Measurements from ENCODE around the gene SYNC. TPM values are rescaled to one million over a fixed set of nuclear protein-coding genes. Genes with fewer than 3 reads are reported as not detected.

The SYNC gene
- total RNA-seq, 5 donors from 2014 or later (not counting 1 experiment from before 2014, with no cell fraction given): 0.07 TPM; not detected in 4

- Mint-ChIP-seq H3K36me3 (no peaks in the 10 kb centered on the region), H3K9me3 (no peaks in the 10 kb centered on the region), H3K27me3 (peaks cover 6 to 17% of the 10 kb centered on the region in 2 donors), H3K4me3 (no peak overlapping the region), H3K4me1 (no peaks in the 10 kb centered on the region), H3K27ac (no peak overlapping the region)
- peaks cover 0 to 7% of the 10 kb centered on the region in 2 experiments for H3K4me1 ChIP-seq (ENCODE audit: control insufficient read depth in 1 of 2, extremely low read depth in 1 of 2, insufficient read depth in 2 of 2, low read length in 2 of 2)
- no peaks in the 10 kb centered on the region for H3K36me3 ChIP-seq (ENCODE audit: control insufficient read depth in 2 of 2, extremely low read depth in 1 of 2, insufficient read depth in 1 of 2, low read length in 1 of 2)
- no peaks in the 10 kb centered on the region for H3K9me3 ChIP-seq
- ChIA-PET POLR2A (no interaction called here), CTCF (no interaction called here)
- H3K27ac ChIP-seq (ENCODE audit: low read length): no peak overlapping the region
- peaks cover 0 to 21% of the 10 kb centered on the region in 2 experiments for H3K27me3 ChIP-seq (replicated peaks in 1 of 2; ENCODE audit: control insufficient read depth in 2 of 2, extremely low read depth in 1 of 2, insufficient read depth in 2 of 2, low read length in 1 of 2)
- DNase-seq (no peak), ATAC-seq (replicated peaks in 1 of 4) (no peak)
- no peak overlapping the region for H3K4me3 ChIP-seq (ENCODE audit: control insufficient read depth in 1 of 2, extremely low read depth in 1 of 2, low read length in 1 of 2)
- 92% methylated on average over 2 of the region's 7 CpGs for WGBS (ENCODE audit: insufficient coverage)
Observed at GRCh38 chr1:32736812-32737791, 34.5 kb upstream of the SYNC start.

GRCh38 chr1:32733582-32734321 lies 31.2 kb upstream of the SYNC start:
- ATAC-seq (replicated peaks in 1 of 4) (no peak), DNase-seq (no peak)
- Histone ChIP-seq H3K27me3 (replicated peaks in 1 of 2; ENCODE audit: control insufficient read depth in 2 of 2, extremely low read depth in 1 of 2, insufficient read depth in 2 of 2, low read length in 1 of 2) (no peaks in the 10 kb centered on the region), H3K9me3 (no peaks in the 10 kb centered on the region), H3K4me3 (ENCODE audit: control insufficient read depth in 1 of 2, extremely low read depth in 1 of 2, low read length in 1 of 2) (no peak overlapping the region), H3K4me1 (ENCODE audit: control insufficient read depth in 1 of 2, extremely low read depth in 1 of 2, insufficient read depth in 2 of 2, low read length in 2 of 2) (no peaks in the 10 kb centered on the region), H3K36me3 (ENCODE audit: control insufficient read depth in 2 of 2, extremely low read depth in 1 of 2, insufficient read depth in 1 of 2, low read length in 1 of 2) (no peaks in the 10 kb centered on the region), H3K27ac (ENCODE audit: low read length) (no peak overlapping the region)
- WGBS (ENCODE audit: insufficient coverage): 76% methylated on average over 5 of the region's 9 CpGs
- no peaks in the 10 kb centered on the region for H3K9me3 Mint-ChIP-seq
- peaks cover 6% of the 10 kb centered on the region in 3 donors for H3K4me1 Mint-ChIP-seq
- ChIA-PET POLR2A (no interaction called here), CTCF (no interaction called here)
- H3K27ac Mint-ChIP-seq: no peak overlapping the region
- no peak overlapping the region for H3K4me3 Mint-ChIP-seq
- H3K36me3 Mint-ChIP-seq: no peaks in the 10 kb centered on the region
- peaks cover 0 to 2% of the 10 kb centered on the region in 2 donors for H3K27me3 Mint-ChIP-seq

GRCh38 chr1:32729254-32730046 lies 26.9 kb upstream of the SYNC start:
- peaks cover 12 to 17% (median 16%) of the 10 kb centered on the region in 3 donors for H3K4me1 Mint-ChIP-seq
- ChIA-PET CTCF (interaction anchor here in 1 of 2 donors (0.5 to 1.6 kb wide), 2 partner anchors 17 to 53 kb away, joined by 3 to 6 read pairs; no protein-coding TSS in a partner anchor), POLR2A (no interaction called here)
- H3K4me3 ChIP-seq (ENCODE audit: control insufficient read depth in 1 of 2, extremely low read depth in 1 of 2, low read length in 1 of 2): no peak overlapping the region
- peaks cover 0 to 3% of the 10 kb centered on the region in 2 experiments for H3K27me3 ChIP-seq (replicated peaks in 1 of 2; ENCODE audit: control insufficient read depth in 2 of 2, extremely low read depth in 1 of 2, insufficient read depth in 2 of 2, low read length in 1 of 2)
- H3K27ac ChIP-seq (ENCODE audit: low read length): no peak overlapping the region
- 81% methylated on average over 12 of the region's 14 CpGs for WGBS (ENCODE audit: insufficient coverage)
- no peaks in the 10 kb centered on the region for H3K9me3 Mint-ChIP-seq
- peaks cover 2 to 9% of the 10 kb centered on the region in 2 donors for H3K27me3 Mint-ChIP-seq
- no peaks in the 10 kb centered on the region for H3K36me3 ChIP-seq (ENCODE audit: control insufficient read depth in 2 of 2, extremely low read depth in 1 of 2, insufficient read depth in 1 of 2, low read length in 1 of 2)
- DNase-seq: no peak
- H3K36me3 Mint-ChIP-seq: no peaks in the 10 kb centered on the region
- no peak for ATAC-seq (replicated peaks in 1 of 4)
- no peak overlapping the region for H3K4me3 Mint-ChIP-seq
- peaks cover 0 to 6% of the 10 kb centered on the region in 2 experiments for H3K4me1 ChIP-seq (ENCODE audit: control insufficient read depth in 1 of 2, extremely low read depth in 1 of 2, insufficient read depth in 2 of 2, low read length in 2 of 2)
- H3K9me3 ChIP-seq: no peaks in the 10 kb centered on the region
- H3K27ac Mint-ChIP-seq: no peak overlapping the region

- H3K4me3 ChIP-seq (ENCODE audit: control insufficient read depth in 1 of 2, extremely low read depth in 1 of 2, low read length in 1 of 2): no peak overlapping the region
- DNase-seq (no peak), ATAC-seq (replicated peaks in 1 of 4) (no peak)
- CTCF ChIA-PET: interaction anchor here in 1 of 2 donors (0.5 to 1.6 kb wide), 3 partner anchors 16 to 52 kb away, joined by 3 to 6 read pairs (median 3); no protein-coding TSS in a partner anchor
- peaks cover 2 to 9% of the 10 kb centered on the region in 2 donors for H3K27me3 Mint-ChIP-seq
- H3K36me3 ChIP-seq (ENCODE audit: control insufficient read depth in 2 of 2, extremely low read depth in 1 of 2, insufficient read depth in 1 of 2, low read length in 1 of 2): no peaks in the 10 kb centered on the region
- peaks cover 0 to 4% of the 10 kb centered on the region in 2 experiments for H3K27me3 ChIP-seq (replicated peaks in 1 of 2; ENCODE audit: control insufficient read depth in 2 of 2, extremely low read depth in 1 of 2, insufficient read depth in 2 of 2, low read length in 1 of 2)
- H3K27ac ChIP-seq (ENCODE audit: low read length): no peak overlapping the region
- peaks cover 0 to 6% of the 10 kb centered on the region in 2 experiments for H3K4me1 ChIP-seq (ENCODE audit: control insufficient read depth in 1 of 2, extremely low read depth in 1 of 2, insufficient read depth in 2 of 2, low read length in 2 of 2)
- no peak overlapping the region for H3K27ac Mint-ChIP-seq
- peaks cover 12 to 17% (median 16%) of the 10 kb centered on the region in 3 donors for H3K4me1 Mint-ChIP-seq
- POLR2A ChIA-PET: no interaction called here
- 86% methylated on average over 1 of the region's 7 CpGs for WGBS (ENCODE audit: insufficient coverage)
- no peaks in the 10 kb centered on the region for H3K9me3 ChIP-seq
- H3K4me3 Mint-ChIP-seq: no peak overlapping the region
- no peaks in the 10 kb centered on the region for H3K9me3 Mint-ChIP-seq
- H3K36me3 Mint-ChIP-seq: no peaks in the 10 kb centered on the region
Observed at GRCh38 chr1:32728413-32729077, 26.0 kb upstream of the SYNC start.

GRCh38 chr1:32727876-32728275 lies 25.3 kb upstream of the SYNC start:
- peaks cover 12 to 17% (median 16%) of the 10 kb centered on the region in 3 donors for H3K4me1 Mint-ChIP-seq
- ChIA-PET CTCF (interaction anchor here (0.5 to 1.6 kb wide), 2 partner anchors 15 to 1149 kb away, joined by 3 to 6 read pairs; no protein-coding TSS in a partner anchor), POLR2A (no interaction called here)
- H3K36me3 ChIP-seq (ENCODE audit: control insufficient read depth in 2 of 2, extremely low read depth in 1 of 2, insufficient read depth in 1 of 2, low read length in 1 of 2): no peaks in the 10 kb centered on the region
- H3K27ac Mint-ChIP-seq: no peak overlapping the region
- H3K36me3 Mint-ChIP-seq: no peaks in the 10 kb centered on the region
- peaks cover 3 to 9% of the 10 kb centered on the region in 2 donors for H3K27me3 Mint-ChIP-seq
- H3K4me3 ChIP-seq (ENCODE audit: control insufficient read depth in 1 of 2, extremely low read depth in 1 of 2, low read length in 1 of 2): no peak overlapping the region
- H3K27ac ChIP-seq (ENCODE audit: low read length): no peak overlapping the region
- no peak overlapping the region for H3K4me3 Mint-ChIP-seq
- H3K9me3 Mint-ChIP-seq: no peaks in the 10 kb centered on the region
- no peak for DNase-seq
- WGBS (ENCODE audit: insufficient coverage): no CpG with 5 or more reads among the region's 1 CpG
- H3K27me3 ChIP-seq (replicated peaks in 1 of 2; ENCODE audit: control insufficient read depth in 2 of 2, extremely low read depth in 1 of 2, insufficient read depth in 2 of 2, low read length in 1 of 2): peaks cover 0 to 7% of the 10 kb centered on the region in 2 experiments
- ATAC-seq (replicated peaks in 1 of 4): no peak
- H3K4me1 ChIP-seq (ENCODE audit: control insufficient read depth in 1 of 2, extremely low read depth in 1 of 2, insufficient read depth in 2 of 2, low read length in 2 of 2): peaks cover 0 to 6% of the 10 kb centered on the region in 2 experiments
- no peaks in the 10 kb centered on the region for H3K9me3 ChIP-seq
